Measurements from ENCODE around the gene MAP1LC3B.

Gene MAP1LC3B

DNA sequence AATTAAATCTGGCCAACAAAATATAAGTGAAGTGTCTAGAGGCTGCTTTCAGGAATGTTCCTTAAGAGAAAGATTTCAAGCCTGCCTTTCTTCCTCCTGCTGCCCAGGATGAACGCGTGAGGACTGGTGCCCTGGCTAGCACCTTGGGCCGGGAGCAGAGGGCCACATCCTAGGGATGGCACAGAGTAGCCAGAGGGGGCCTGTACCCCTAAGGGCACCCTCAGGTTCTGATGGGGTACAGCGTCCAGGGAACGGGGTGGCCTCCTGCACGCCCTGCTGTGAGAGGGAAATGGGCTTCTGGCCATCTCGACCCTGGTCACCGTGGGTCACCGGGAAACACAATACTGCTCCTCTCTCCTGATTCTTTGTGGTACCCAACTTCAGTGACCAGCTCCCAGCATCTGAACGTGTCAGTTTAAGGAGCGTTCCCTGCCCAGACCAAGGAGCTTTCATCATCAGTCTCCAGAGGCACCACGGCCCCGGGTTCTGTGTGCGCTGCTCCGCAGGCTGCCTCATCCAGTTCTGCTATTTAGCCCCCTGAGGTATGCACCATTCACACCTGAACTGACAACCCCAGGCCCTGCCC, 40.3 kb downstream of the MAP1LC3B start:
- DNase-seq (ENCODE audit: low read depth) = no peak

DNA sequence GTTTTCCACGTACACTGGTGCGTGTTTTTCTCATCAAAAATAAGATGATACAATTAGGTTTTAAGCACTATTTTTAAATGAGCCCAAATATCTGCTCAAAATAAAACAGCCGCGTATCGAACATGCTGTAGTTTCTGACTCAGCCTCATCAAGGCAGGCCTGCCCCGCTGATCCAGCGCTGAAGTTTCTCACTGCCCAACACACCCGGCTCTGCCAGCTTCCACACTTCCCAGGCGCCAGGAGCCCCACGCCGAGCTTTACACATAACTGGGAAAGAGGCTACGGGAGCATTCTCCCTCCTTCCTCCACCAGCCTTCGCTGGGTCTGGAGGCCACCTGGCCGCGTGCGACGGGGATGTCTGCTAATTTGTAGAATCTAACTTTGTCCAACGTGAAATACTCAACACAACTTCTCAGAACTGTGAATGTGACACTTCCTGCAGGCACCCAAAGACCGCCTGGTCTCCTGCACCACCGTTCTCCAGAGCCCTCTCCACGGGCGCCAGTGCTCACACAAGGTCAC, 42.1 kb downstream of the MAP1LC3B start:
- DNase-seq (ENCODE audit: low read depth) = no peak

DNA sequence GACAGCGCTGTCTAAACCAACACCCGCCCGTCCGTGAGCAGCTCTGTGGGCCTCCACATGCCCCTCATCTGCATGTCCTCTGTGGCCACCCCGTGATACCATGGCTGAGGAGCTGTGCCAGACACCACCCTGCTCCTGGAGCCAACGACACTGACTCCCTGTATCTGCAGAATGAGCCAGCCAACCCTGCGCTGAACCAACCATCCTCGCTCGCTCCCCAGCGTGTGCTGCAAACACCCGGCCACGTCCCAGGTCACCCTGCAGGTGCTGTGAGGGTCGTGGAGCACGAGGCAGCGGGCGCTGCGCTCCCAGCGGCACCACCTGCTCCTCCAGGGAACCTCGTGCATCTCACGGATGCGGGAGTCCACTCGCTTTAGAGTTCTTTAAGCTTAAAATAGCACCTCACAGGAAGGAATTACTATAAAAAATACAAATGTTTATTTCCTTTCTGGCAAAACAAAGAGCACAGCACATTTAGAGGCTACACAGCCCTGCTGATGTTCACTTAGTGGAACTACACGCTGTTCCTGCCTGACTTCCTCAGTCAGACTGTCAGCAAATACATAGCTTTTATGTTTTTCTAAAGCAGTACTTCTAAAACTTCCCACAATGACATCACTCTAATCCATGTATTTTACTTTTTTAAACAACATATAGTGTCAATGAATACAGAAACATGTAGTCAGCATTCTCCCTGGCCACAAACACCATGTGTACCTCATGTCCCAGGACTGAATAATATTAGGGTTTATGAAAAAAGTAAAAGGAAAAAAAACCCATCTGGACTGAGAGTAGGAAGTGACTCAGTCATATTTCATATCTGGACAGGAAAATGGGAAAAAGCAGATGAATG, 43.5 kb downstream of the MAP1LC3B start:
- no peak for DNase-seq (ENCODE audit: low read depth)

DNA sequence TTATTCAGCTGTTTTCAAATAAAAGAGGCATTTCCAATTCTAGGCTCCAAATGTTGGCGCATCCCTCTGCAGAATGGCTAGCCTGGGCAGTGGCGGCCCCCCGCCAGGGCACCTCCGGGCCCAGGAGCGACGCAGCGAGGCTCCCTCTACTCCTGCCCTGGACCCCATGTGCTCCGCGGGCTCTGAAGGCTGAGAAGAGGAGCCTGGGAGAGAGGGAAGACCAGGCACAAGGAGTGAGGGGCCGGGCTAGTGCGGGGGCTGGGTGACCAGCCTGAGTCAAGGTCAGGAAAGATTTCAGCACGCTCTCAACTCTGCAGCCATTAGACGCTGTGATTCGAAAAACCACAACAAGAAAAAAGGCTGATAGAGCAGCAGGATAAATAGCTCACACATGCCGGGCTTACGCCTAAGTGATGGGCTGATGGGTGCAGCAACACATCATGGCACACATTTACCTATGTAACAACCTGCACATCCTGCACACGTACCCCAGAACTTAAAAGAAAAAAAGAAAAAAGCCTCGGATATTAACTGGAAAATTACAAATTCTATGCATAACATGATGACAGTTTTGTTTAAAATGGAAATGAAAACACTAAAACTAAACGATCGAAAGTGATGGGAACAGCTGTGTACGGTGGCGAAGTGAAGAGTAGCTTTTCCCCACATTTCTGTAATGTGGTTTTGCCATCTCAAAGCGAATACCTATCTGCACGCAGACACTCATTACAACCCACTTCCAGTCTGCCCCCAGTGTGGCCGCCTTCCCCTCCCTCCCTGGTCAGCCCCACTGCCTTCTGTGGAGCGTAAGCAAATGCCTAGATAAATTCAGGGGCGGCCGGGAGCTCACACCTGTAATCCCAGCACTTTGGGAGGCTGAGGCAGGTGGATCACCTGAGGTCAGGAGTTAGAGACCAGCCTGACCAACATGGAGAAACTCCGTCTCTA, 44.4 kb downstream of the MAP1LC3B start:
- DNase-seq (ENCODE audit: low read depth) = no peak

DNA sequence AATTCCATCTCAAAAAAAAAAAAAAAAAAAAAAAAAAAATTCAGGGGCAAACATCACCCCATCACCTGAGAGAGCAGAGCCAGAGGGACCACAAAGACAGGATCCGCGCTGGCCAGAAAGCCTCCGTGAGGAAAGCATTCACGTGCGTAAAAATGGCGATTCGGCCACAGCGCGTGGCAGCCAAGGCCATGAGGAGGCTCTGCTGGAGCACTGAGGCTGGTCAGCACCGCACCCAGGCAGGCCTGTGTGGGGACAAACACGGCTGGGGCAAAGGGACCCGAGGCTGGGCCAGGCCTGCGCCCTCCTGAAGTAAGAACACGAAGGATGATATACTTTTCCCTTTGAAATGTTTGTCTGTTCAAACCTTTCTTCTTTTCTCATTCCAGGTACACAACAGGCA, 45.2 kb downstream of the MAP1LC3B start:
- DNase-seq (ENCODE audit: low read depth) = no peak

DNA sequence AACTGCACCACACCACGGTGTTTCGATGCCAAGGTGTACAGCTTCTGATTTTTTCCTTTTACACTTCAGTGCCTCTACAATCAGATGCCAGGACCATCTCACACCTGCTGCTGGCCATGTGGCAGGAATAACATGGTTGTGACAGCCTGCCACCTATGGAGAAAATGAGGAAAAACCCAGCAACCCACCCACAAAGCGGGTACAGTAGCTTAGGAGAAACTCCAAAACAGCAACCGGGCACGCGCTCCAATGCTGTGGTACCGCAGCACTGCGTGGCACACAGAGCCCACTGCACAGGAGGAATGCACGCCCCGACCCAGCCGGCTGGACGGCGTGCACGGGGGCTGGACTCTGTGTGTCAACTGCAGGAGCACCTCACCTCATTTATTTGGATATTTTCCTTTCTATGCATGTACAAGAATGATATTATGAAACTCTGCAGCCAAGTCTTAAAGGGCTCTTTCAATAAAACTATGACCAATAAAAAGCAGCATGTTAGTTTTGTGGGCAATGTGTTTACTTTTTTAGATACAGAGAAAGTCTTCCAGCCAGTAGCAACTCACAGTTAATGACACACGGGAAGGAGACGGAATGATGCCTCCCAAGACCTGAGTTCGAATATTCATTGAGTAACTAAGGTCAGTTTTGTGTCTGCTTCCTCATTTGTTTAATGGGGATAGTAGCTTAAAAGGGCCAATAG, 45.9 kb downstream of the MAP1LC3B start:
- no peak for DNase-seq (ENCODE audit: low read depth)

DNA sequence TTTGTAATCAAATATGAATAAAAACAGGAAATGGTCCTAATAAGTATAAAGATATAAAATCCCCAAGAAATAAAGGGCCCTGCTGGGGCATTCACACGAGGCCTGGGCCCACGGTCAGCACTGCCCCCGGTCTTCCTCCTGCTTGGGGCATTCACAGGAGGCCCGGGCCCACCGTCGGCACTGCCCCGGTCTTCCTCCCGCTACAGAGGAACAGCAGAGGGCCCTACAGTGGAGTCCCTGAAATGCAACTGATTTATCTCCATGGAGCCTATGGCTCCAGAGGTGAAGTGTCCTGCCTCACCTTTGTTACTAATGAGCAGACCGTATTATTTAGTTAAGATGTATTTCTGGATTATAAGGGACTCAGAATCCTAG, 46.5 kb downstream of the MAP1LC3B start:
- DNase-seq (ENCODE audit: low read depth) = no peak

DNA sequence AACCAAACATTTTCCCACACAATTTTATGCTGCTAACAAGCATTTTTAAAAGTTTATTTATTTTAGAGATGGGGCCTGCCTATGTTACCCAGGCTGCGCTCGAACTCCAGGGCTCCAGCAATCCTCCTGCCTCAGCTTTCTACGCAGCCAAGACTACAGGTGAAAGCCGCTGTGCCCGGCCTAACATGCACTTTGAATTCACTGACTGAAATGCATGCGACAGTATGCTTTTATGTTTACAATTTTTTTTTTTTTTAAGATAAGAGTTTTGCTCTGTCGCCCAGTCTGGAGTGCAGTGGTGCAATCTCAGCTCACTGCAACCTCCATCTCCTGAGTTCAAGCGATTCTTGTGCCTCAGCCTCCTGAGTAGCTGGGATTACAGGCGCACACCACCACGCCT, 47.8 kb downstream of the MAP1LC3B start:
- no peak for DNase-seq (ENCODE audit: low read depth)

DNA sequence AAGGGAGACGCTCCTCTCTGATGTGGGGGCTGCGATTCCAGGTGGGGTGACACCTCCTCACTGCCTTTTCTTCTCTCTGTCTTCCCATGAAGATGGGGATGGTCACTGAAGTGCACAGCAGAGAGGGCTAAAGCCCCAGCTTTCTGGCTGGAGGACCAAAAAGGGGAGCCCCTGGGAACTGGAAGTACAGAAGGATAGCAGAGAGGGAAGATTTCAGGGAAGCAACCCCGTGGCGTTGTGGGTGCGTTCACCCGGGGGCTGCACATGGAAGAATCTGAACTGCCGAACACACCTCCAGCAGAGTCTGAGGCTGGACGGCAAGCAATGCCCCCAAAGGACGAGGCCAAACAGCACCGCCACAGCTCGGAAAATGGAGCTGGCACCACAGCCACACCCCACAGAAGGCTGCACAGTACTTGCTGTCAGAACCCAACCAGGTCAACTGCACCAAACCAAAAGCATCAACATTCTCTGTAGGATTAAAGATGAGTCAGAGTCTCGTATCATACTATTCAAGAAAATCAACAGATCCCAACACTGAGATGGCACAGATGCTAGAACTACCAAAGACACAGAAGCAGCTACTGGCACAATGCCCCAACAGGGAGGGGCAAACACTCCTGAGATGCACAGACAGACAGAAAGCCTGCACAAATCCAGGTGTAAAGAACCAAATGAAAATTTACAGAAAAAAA, 49.9 kb downstream of the MAP1LC3B start:
- no peak for DNase-seq (ENCODE audit: low read depth)

DNA sequence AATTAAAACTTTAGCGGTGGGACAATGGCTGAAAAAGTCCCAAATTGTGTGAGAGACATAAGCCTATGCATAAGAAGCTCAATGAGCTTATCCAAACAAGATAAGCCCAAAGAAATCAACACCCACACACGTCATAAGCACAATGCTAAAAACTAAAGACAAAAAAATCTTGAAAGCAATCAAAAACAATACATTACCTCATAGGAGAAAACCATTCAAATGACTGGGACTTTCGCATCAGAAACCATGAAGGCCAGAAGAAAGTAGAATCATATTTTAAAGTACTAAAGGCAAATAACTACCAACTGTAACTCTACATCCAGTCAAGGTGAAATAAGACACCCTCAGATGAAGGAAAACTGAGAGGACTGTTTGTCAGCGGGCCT, 50.4 kb downstream of the MAP1LC3B start:
- no peak for DNase-seq (ENCODE audit: low read depth)

DNA sequence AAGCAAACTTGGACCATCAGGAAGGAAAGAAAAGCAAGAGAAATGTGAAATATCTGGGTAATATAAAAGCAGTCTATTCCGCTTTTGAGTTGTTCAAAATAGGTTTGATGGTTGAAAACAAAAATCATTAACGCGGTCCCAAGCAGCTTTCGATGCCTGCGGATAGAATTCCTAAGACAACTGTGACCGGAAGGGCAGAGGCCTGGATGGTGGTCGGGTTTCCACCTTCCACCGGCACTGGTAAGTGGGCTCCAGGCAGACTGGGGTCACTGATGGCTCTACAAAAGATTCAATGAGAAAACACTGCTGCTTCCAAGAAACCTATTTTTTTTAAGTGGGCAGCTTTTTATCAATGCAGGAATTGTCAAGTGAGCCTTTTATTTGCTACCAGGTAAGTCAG, 50.9 kb downstream of the MAP1LC3B start:
- DNase-seq (ENCODE audit: low read depth) = no peak

DNA sequence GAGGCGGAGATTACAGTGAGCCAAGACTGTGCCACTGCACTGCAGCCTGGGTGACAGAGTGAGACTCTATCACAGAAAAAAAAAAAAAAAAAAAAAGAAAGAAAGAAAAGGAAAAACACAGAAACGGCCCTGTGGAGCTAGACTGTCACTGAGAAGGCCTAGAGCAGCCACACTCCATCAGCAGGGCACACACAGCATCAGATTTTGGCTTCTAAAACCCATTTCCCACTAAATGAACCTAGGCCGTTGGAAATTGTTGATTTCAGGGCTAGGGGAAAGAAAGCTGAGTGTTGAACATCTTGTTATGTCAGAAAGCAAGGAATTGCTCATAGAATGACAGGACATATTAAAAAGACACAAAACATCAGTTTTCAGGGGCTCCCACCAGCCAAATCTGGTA, 51.8 kb downstream of the MAP1LC3B start:
- DNase-seq (ENCODE audit: low read depth) = no peak

DNA sequence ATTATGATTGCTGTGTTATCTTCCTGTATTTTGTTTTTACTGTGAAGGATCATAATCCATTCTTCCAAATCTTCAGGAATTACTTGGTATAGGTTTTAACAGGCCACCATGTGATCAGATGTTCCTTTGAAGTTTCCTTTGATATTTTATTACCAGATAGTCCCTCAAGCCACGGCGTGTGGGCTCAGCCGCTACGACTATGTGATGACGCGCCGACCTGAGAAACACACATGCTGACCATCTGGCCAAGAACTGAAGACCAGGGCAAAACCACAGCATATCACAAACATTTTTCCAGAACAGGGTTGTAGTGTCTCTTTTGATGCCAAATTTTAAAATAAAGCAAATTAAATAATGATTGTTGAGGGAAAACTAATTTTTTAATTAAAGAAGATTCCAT, 53.4 kb downstream of the MAP1LC3B start:
- no peak for DNase-seq (ENCODE audit: low read depth)

DNA sequence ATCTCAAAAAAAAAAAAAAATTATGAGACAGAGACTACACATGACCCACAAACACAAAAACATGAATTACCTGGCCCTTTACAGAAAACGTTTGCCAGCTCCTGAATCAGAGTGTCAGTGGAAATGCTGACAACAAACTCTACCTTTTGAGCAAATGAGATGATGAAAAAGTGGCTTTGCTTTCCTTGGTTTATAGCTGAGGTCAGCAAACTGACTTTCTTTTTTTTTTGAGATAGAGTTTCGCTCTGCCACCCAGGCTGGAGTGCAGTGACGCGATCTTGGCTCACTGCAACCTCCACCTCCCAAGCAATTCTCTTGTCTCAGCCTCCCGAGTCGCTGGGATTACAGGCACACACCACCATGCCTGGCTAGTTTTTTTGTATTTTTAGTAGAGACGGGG, 54.3 kb downstream of the MAP1LC3B start:
- no peak for DNase-seq (ENCODE audit: low read depth)

DNA sequence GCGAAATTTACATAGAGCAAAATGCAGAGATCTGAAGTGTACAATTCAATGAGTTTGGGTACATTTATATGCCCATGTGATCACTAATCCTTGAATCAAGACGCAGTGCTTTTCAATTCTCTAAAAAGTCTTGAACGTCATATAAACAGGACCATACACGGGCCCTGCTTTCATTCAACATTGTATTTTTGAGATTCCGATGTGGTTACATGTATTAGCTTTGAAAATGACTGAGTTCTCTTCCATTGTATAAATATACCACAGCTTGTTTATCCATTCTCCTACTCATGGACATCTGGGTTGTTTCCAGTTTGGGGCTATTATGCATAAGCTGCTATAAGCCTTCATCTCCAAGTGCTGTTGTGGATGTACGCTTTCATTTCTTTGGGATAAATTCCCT, 55.2 kb downstream of the MAP1LC3B start:
- no peak for DNase-seq (ENCODE audit: low read depth)

DNA sequence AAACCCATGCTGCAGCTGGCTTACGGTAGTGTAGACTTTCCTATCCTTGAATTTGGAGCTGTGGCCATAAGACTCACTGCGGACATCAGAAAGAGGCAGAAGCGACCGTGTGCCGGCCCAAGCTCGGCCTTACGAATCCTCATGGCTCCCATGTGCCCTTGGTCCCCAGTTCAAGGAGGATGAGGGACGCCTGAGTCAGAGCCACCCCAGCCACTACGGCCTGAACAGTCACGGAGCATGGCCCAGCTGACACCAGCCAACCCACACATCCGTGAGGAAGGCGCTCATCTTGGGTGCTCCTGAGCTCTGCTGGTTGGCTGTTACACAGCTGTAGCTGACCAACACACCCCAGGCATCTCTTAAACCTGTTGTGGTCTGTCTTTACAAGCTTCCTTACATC, 56.7 kb downstream of the MAP1LC3B start:
- DNase-seq (ENCODE audit: low read depth) = no peak

DNA sequence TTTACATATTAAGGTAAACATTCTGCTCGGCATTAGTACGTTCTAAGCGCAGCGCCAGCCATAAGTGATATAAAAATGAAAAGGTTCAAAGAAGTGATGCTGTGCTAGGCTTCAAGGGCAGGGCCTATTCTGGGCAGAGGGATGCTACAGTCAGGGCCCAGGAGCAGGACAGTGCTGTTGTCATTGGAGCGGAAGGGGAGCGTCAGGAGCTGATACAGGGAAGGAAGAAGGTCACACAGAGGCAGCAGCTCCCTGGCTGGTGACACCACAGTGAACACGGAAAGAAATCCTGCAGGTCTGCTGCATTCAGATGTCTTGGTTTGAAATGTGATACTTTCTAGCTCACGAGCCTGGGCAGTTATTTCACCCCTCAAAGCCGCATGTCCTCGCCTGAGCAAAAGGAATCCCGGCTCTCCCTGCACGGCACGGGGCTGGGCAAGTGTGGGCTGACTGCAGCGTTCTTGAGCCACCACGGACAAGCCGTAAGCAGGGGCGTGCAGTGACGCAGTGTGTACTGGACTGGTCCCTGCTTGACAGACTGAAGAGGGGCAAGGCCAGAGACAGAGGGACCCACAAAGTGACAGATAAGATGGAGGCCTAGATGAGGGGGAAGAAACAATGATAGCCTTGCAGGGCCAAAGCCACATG, 59.6 kb downstream of the MAP1LC3B start:
- no peak for DNase-seq (ENCODE audit: low read depth)

DNA sequence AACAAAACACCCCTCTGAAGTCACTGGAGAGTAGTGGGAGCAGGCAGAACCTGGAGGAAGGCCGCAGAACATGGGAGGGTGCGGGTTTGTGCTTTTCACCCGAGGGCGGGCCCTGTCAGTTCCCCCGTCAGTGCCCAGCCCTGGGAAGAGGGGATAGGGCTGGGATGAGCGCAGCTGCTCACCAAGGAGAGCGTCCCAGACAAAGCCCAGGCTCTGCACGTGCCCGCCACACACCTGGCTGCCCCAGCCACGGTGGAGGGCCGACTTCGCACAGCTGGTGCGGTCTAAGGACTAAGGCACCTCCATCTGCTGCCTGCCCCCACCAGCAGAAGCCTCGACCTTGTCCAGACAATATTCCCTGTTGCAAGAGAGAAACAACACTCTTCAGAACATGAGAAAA, 61.2 kb downstream of the MAP1LC3B start:
- no peak for DNase-seq (ENCODE audit: low read depth)
